Prostate gland (tissue), 2 donors: ENCODE data around the gene DHX15. TPM values are rescaled to one million over a fixed set of nuclear protein-coding genes. Genes with fewer than 3 reads are reported as not detected.

Experiments
- DNase-seq: peaks from one replicate; pipeline ENCODE4 v3.0.0-alpha.2; 2019; ENCODE audit warnings: low spot score
- H3K27ac ChIP-seq, 2 donors: fragments of 200-600 bp; sonication (generic); 2 replicates each; pipeline ENCODE4 v1.5.1; 2017 to 2019
- H3K27me3 ChIP-seq: fragments of 200-600 bp; sonication (generic); replicated peaks from 2 replicates; pipeline ENCODE4 v1.5.1; 2019; ENCODE audit not compliant: insufficient read depth
- H3K36me3 ChIP-seq, 2 donors: fragments of 200-600 bp; sonication (generic); 1 replicate in 1 of 2; 2 replicates in 1 of 2; pipeline versions ENCODE4 v1.5.1 to v1.8.1; 2017 to 2019
- H3K4me1 ChIP-seq: fragments of 200-600 bp; sonication (generic); replicated peaks from 2 replicates; pipeline ENCODE4 v1.5.1; 2019
- H3K4me3 ChIP-seq, 2 donors: fragments of 200-600 bp; sonication (generic); 2 replicates each; pipeline ENCODE4 v1.5.1; 2017 to 2019
- H3K9me3 ChIP-seq: fragments of 200-600 bp; sonication (generic); 2 replicates; pipeline ENCODE4 v1.5.1; 2017
- POLR2A ChIP-seq: fragments of 450-650 bp; IDR thresholded peaks from one replicate; pipeline ENCODE4 v1.6.1; 2016; ENCODE audit warnings: antibody characterized with exemption, mild to moderate bottlenecking
- POLR2AphosphoS5 ChIP-seq: sonication (generic); formaldehyde crosslinking; IDR thresholded peaks from one replicate; pipeline ENCODE4 v1.6.1; 2017; ENCODE audit warnings: antibody characterized with exemption
- WGBS: methylation state at CpG from one replicate; pipeline ENCODE4 v1.1.5; 2018; 5-methylcytosine and 5-hydroxymethylcytosine counted together
- intact Hi-C: fragments of 100-400 bp; cut with DNase I; formaldehyde crosslinking; loops from one replicate; pipeline ENCODE4 v1.14.2; 2022
- total RNA-seq, 2 donors: library from RNA; depleted of rRNA; stranded (reverse); fragments of >200 nt; gene quantifications; one replicate each; pipeline ENCODE4 v1.1.0, GENCODE V29; 2016
- TF ChIP-seq, protein P1 (sequence below), 4 experiments: fragments of 200-600 bp in 2 of 4; fragments of 450-650 bp in 2 of 4; sonication (generic) in 2 of 4; IDR thresholded peaks; 1 replicate in 3 of 4; 2 replicates in 1 of 4; pipeline ENCODE4 v1.5.1; 2016 to 2019; ENCODE audit warnings: antibody characterized with exemption in 4 of 4, mild to moderate bottlenecking in 2 of 4, moderate library complexity in 2 of 4

DHX15 gene
- total RNA-seq, 2 donors from 2014 or later: 86.1 to 109 TPM

GRCh38 chr4:24576276-24576675, 8.1 kb downstream of the DHX15 start:
- Histone ChIP-seq H3K27me3 (no peaks in the 10 kb centered on the region), H3K4me3 (no peak overlapping the region), H3K9me3 (no peaks in the 10 kb centered on the region), H3K36me3 (no peaks in the 10 kb centered on the region), H3K4me1 (no peaks in the 10 kb centered on the region), H3K27ac (no peak overlapping the region)
- TF ChIP-seq, protein P1, sequence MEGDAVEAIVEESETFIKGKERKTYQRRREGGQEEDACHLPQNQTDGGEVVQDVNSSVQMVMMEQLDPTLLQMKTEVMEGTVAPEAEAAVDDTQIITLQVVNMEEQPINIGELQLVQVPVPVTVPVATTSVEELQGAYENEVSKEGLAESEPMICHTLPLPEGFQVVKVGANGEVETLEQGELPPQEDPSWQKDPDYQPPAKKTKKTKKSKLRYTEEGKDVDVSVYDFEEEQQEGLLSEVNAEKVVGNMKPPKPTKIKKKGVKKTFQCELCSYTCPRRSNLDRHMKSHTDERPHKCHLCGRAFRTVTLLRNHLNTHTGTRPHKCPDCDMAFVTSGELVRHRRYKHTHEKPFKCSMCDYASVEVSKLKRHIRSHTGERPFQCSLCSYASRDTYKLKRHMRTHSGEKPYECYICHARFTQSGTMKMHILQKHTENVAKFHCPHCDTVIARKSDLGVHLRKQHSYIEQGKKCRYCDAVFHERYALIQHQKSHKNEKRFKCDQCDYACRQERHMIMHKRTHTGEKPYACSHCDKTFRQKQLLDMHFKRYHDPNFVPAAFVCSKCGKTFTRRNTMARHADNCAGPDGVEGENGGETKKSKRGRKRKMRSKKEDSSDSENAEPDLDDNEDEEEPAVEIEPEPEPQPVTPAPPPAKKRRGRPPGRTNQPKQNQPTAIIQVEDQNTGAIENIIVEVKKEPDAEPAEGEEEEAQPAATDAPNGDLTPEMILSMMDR (IDR thresholded peaks at IDR 0.05): no peak
- TF ChIP-seq POLR2AphosphoS5 (no peak), POLR2A (no peak)
- 93% methylated on average over 17 of the region's 17 CpGs for whole genome bisulfite sequencing
- intact Hi-C loops: no loop called here
- no peak for DNase-seq

GRCh38 chr4:24574236-24574635, 10.1 kb downstream of the DHX15 start:
- intact Hi-C loops: no loop called here
- Histone ChIP-seq H3K4me1 (no peaks in the 10 kb centered on the region), H3K4me3 (no peak overlapping the region), H3K9me3 (no peaks in the 10 kb centered on the region), H3K36me3 (no peaks in the 10 kb centered on the region), H3K27ac (no peak overlapping the region), H3K27me3 (no peaks in the 10 kb centered on the region)
- no peak for DNase-seq
- TF ChIP-seq, protein P1 (IDR thresholded peaks at IDR 0.05): no peak
- TF ChIP-seq POLR2AphosphoS5 (no peak), POLR2A (no peak)

GRCh38 chr4:24573582-24573981, 10.8 kb downstream of the DHX15 start:
- H3K27ac ChIP-seq: no peak overlapping the region
- WGBS: 38% methylated on average over 2 of the region's 2 CpGs
- no peaks in the 10 kb centered on the region for H3K36me3 ChIP-seq
- no peak for DNase-seq
- TF ChIP-seq, protein P1 (IDR thresholded peaks at IDR 0.05): no peak
- TF ChIP-seq POLR2A (no peak), POLR2AphosphoS5 (no peak)
- intact Hi-C loops: no loop called here
- H3K4me1 ChIP-seq: no peaks in the 10 kb centered on the region
- no peaks in the 10 kb centered on the region for H3K27me3 ChIP-seq
- H3K4me3 ChIP-seq: no peak overlapping the region
- H3K9me3 ChIP-seq: no peaks in the 10 kb centered on the region

GRCh38 chr4:24570574-24571236, 13.6 kb downstream of the DHX15 start:
- no peak overlapping the region for H3K27ac ChIP-seq
- TF ChIP-seq POLR2A: no peak
- TF ChIP-seq POLR2AphosphoS5: no peak
- TF ChIP-seq, protein P1 (IDR thresholded peaks at IDR 0.05): no peak
- no peaks in the 10 kb centered on the region for H3K27me3 ChIP-seq
- H3K36me3 ChIP-seq: no peaks in the 10 kb centered on the region
- H3K9me3 ChIP-seq: no peaks in the 10 kb centered on the region
- no peaks in the 10 kb centered on the region for H3K4me1 ChIP-seq
- 81% methylated on average over 5 of the region's 5 CpGs for WGBS
- DNase-seq: no peak
- H3K4me3 ChIP-seq: no peak overlapping the region
- intact Hi-C loops: no loop called here

GRCh38 chr4:24570172-24570571, 14.2 kb downstream of the DHX15 start:
- H3K4me1 ChIP-seq: no peaks in the 10 kb centered on the region
- intact Hi-C loops: no loop called here
- H3K27me3 ChIP-seq: no peaks in the 10 kb centered on the region
- TF ChIP-seq, protein P1 (IDR thresholded peaks at IDR 0.05): no peak
- TF ChIP-seq POLR2AphosphoS5: no peak
- TF ChIP-seq POLR2A: no peak
- H3K27ac ChIP-seq: no peak overlapping the region
- H3K36me3 ChIP-seq: no peaks in the 10 kb centered on the region
- H3K4me3 ChIP-seq: no peak overlapping the region
- DNase-seq: no peak
- H3K9me3 ChIP-seq: no peaks in the 10 kb centered on the region
- WGBS: 72% methylated on average over 1 of the region's 1 CpG
